ENCODE results near the gene CDK4. TPM values are rescaled to one million over a fixed set of nuclear protein-coding genes. Genes with fewer than 3 reads are reported as not detected.
A peak's percentile ranks its signal among the peaks of the same experiment; 100 is the strongest.

CDK4 gene
- total and polyA plus RNA-seq, 2 of the 13 experiments (the other 11 are each of a cell fraction or from before 2014, with no cell fraction given) = 191 to 209 TPM

DNA sequence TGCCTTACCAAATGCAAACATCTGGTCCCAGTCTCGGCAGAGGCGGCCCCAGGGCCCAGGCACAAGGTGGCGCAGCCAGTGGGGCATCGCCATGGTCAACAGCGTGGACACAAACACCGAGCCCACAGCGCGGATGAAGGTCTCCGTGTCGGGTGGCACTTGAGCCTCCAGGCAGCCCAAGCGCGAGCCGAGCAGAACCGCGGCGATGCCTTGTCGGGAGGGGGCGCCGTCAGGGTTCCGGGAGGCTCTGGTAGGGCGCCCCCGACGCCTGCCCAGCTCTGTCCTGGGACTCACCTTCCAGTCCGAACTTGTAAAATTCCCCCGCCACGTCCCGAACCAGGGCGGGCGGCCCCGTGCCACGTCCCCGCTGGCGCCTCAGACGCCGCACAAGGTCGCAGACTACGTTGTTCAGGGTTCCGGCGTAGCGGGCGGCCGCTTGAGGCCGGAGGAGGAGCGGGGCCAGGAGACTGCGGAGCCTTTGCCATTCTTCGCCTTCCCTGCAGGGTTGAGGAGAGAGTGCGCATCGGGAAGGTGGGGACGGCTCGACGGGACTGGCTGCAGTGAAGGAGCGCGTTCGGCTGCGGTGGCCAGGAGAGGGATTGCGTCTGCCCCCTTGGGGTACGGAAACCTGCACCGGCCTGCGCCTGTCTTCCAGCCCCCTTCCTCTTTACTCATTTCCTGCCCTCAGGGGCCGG, 13.0 kb upstream of the CDK4 start (continued):
- TF ChIP-seq, protein P1, sequence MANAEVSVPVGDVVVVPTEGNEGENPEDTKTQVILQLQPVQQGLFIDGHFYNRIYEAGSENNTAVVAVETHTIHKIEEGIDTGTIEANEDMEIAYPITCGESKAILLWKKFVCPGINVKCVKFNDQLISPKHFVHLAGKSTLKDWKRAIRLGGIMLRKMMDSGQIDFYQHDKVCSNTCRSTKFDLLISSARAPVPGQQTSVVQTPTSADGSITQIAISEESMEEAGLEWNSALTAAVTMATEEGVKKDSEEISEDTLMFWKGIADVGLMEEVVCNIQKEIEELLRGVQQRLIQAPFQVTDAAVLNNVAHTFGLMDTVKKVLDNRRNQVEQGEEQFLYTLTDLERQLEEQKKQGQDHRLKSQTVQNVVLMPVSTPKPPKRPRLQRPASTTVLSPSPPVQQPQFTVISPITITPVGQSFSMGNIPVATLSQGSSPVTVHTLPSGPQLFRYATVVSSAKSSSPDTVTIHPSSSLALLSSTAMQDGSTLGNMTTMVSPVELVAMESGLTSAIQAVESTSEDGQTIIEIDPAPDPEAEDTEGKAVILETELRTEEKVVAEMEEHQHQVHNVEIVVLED (CRISPR knock-in tag; IDR thresholded peaks at IDR 0.05; ENCODE audit: borderline replicate concordance) = peak; percentile 34; the same call in 1 of the 2 replicates
- TF ChIP-seq ZNF776 (CRISPR knock-in tag; IDR thresholded peaks at IDR 0.05) (peak; percentile 39; the same call in 1 of the 2 replicates), KLF12 (CRISPR knock-in tag; IDR thresholded peaks at IDR 0.05; ENCODE audit: borderline replicate concordance) (no peak), CHCHD3 (CRISPR knock-in tag; IDR thresholded peaks at IDR 0.05) (no peak), ZMYM2 (CRISPR knock-in tag; IDR thresholded peaks at IDR 0.05) (peak; percentile 89), ZFP90 (CRISPR knock-in tag; IDR thresholded peaks at IDR 0.05; ENCODE audit: borderline replicate concordance) (peak; percentile 37; the same call in 1 of the 2 replicates), ZFX (CRISPR knock-in tag; IDR thresholded peaks at IDR 0.05; ENCODE audit: low read depth) (0 out of 2 replicates have a peak, but pooled peaks have one; percentile 41), DNMT1 (CRISPR knock-in tag; IDR thresholded peaks at IDR 0.05) (peak; percentile 7; the same call in 1 of the 2 replicates), ZNF773 (CRISPR knock-in tag; IDR thresholded peaks at IDR 0.05; ENCODE audit: borderline replicate concordance) (no peak), THAP11 (CRISPR knock-in tag; IDR thresholded peaks at IDR 0.05) (peak; percentile 50; the same call in 1 of the 2 replicates), ZNF543 (CRISPR knock-in tag; IDR thresholded peaks at IDR 0.05) (0 out of 2 replicates have a peak, but pooled peaks have one; percentile 33), PTBP1 (IDR thresholded peaks at IDR 0.05; ENCODE audit: low read depth, low read length, poor library complexity, severe bottlenecking) (no peak), KLF16 (CRISPR knock-in tag; IDR thresholded peaks at IDR 0.05) (no peak)
- TF ChIP-seq, protein P2, sequence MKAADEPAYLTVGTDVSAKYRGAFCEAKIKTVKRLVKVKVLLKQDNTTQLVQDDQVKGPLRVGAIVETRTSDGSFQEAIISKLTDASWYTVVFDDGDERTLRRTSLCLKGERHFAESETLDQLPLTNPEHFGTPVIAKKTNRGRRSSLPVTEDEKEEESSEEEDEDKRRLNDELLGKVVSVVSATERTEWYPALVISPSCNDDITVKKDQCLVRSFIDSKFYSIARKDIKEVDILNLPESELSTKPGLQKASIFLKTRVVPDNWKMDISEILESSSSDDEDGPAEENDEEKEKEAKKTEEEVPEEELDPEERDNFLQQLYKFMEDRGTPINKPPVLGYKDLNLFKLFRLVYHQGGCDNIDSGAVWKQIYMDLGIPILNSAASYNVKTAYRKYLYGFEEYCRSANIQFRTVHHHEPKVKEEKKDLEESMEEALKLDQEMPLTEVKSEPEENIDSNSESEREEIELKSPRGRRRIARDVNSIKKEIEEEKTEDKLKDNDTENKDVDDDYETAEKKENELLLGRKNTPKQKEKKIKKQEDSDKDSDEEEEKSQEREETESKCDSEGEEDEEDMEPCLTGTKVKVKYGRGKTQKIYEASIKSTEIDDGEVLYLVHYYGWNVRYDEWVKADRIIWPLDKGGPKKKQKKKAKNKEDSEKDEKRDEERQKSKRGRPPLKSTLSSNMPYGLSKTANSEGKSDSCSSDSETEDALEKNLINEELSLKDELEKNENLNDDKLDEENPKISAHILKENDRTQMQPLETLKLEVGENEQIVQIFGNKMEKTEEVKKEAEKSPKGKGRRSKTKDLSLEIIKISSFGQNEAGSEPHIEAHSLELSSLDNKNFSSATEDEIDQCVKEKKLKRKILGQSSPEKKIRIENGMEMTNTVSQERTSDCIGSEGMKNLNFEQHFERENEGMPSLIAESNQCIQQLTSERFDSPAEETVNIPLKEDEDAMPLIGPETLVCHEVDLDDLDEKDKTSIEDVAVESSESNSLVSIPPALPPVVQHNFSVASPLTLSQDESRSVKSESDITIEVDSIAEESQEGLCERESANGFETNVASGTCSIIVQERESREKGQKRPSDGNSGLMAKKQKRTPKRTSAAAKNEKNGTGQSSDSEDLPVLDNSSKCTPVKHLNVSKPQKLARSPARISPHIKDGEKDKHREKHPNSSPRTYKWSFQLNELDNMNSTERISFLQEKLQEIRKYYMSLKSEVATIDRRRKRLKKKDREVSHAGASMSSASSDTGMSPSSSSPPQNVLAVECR (CRISPR knock-in tag; IDR thresholded peaks at IDR 0.05; ENCODE audit: borderline replicate concordance) = peak; percentile 40; the same call in 1 of the 2 replicates
- TF ChIP-seq, protein P3, sequence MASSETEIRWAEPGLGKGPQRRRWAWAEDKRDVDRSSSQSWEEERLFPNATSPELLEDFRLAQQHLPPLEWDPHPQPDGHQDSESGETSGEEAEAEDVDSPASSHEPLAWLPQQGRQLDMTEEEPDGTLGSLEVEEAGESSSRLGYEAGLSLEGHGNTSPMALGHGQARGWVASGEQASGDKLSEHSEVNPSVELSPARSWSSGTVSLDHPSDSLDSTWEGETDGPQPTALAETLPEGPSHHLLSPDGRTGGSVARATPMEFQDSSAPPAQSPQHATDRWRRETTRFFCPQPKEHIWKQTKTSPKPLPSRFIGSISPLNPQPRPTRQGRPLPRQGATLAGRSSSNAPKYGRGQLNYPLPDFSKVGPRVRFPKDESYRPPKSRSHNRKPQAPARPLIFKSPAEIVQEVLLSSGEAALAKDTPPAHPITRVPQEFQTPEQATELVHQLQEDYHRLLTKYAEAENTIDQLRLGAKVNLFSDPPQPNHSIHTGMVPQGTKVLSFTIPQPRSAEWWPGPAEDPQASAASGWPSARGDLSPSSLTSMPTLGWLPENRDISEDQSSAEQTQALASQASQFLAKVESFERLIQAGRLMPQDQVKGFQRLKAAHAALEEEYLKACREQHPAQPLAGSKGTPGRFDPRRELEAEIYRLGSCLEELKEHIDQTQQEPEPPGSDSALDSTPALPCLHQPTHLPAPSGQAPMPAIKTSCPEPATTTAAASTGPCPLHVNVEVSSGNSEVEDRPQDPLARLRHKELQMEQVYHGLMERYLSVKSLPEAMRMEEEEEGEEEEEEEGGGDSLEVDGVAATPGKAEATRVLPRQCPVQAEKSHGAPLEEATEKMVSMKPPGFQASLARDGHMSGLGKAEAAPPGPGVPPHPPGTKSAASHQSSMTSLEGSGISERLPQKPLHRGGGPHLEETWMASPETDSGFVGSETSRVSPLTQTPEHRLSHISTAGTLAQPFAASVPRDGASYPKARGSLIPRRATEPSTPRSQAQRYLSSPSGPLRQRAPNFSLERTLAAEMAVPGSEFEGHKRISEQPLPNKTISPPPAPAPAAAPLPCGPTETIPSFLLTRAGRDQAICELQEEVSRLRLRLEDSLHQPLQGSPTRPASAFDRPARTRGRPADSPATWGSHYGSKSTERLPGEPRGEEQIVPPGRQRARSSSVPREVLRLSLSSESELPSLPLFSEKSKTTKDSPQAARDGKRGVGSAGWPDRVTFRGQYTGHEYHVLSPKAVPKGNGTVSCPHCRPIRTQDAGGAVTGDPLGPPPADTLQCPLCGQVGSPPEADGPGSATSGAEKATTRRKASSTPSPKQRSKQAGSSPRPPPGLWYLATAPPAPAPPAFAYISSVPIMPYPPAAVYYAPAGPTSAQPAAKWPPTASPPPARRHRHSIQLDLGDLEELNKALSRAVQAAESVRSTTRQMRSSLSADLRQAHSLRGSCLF (CRISPR knock-in tag; IDR thresholded peaks at IDR 0.05; ENCODE audit: borderline replicate concordance) = no peak
